Measurements from ENCODE around the gene GCN1.
"Not testable (repeated sequence)": the region's sequence is repeated elsewhere in the genome, so short reads cannot be mapped to it uniquely, and the experiment has no call there.

Gene GCN1

DNA sequence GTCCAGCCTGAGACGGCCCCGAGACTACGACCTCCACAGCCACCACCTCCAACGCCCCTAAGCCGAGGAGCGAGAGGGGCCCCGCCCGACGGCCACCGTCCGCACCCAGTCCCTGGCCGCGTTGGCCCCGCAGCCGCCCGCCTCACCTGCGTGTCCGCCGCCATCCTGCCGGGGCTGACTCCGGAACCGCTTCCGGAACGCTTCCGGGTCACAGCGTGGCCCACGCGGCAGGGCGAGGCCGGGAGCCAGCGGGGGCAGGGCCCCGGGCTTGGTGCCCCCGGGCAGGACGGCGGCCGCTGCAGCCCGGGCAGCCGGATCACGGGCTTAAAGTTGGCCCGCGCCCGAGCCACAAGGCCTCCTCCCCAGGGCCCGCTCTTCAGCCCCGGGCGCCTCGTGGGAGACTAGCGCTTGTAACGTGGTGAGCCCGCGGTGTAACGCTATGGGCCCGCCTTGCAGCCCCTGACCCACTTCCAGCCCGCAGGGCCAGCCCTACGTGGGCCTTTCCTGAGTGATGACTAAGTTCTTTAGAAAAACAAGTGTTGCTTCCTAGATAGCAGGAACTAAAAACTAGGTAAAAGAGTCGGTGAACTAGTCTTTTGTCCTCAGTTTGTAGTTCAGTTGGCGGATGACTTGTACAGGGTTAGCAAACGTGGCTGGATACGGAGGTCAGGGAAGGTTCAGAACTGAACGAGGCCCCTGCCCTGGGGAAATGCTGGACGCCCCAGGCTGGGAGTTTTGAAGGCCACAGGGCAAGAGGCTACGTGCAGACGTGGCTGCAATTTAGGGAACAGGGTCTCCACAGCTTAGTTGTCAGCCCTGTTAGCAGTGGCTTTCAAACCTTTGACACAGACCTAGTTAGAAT is at the start of gene GCN1:
GCN1 (minus strand) TSS at position 182 of the 862 bp plus-strand sequence; CDS start at position 164, 18 bp downstream.
- peak within 1 kb of the TSS; percentile 98 for H3K4me3 ChIP-seq (ENCODE audit: low read length)
- TF ChIP-seq ZNF274 (IDR thresholded peaks at IDR 0.05; ENCODE audit: low read depth, low read length), result no peak

- TF ChIP-seq ZNF274 (IDR thresholded peaks at IDR 0.05; ENCODE audit: low read depth, low read length), result no peak
- H3K4me3 ChIP-seq (ENCODE audit: low read length), result no peak overlapping the region
Observed at GRCh38 chr12:120242971-120243699, 48.6 kb upstream of the GCN1 start.

- no peak overlapping the region for H3K4me3 ChIP-seq (ENCODE audit: low read length)
- no peak for TF ChIP-seq ZNF274 (IDR thresholded peaks at IDR 0.05; ENCODE audit: low read depth, low read length)
Observed at GRCh38 chr12:120242275-120242799, 47.8 kb upstream of the GCN1 start.

GRCh38 chr12:120241561-120242274 is 47.2 kb upstream of the GCN1 start:
- no peak for TF ChIP-seq ZNF274 (IDR thresholded peaks at IDR 0.05; ENCODE audit: low read depth, low read length)
- no peak overlapping the region for H3K4me3 ChIP-seq (ENCODE audit: low read length)

GRCh38 chr12:120240495-120240833 is 45.9 kb upstream of the GCN1 start:
- no peak overlapping the region for H3K4me3 ChIP-seq (ENCODE audit: low read length)
- TF ChIP-seq ZNF274 (IDR thresholded peaks at IDR 0.05; ENCODE audit: low read depth, low read length), result no peak

DNA sequence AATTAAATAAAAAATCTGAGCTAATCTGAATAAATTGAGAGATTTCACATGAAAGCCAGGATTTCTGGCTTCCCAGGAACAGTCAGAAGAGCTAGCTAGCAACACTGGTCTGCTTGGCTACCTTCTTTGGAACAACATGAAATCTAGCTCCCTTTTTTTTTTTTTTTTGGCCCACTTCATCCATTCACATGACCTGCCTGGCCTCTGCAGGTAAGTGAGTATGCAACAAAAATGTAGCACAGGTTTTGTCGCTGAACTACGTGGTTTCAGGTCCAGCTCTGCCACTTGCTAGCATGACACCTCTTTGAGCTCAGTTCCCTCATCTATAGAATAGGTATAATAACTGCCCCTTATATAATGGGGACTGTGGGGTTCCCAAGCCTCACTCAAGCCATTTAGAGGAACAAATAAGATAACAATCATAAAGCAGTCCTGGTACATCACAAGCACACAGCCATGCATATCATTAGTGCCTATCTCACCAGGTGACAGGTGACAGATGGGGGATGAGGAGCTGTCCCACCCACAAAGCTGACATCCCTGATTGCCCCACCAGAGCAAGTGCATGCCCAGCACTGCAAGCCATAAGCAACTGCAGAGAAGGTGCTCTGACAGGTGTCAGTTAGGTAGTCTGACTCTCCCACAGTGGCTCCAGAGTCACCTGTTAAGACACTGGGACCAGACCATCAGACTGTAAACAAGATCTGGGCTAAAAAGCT is 45.4 kb upstream of the GCN1 start:
- no peak for TF ChIP-seq ZNF274 (IDR thresholded peaks at IDR 0.05; ENCODE audit: low read depth, low read length)
- H3K4me3 ChIP-seq (ENCODE audit: low read length), result no peak overlapping the region

DNA sequence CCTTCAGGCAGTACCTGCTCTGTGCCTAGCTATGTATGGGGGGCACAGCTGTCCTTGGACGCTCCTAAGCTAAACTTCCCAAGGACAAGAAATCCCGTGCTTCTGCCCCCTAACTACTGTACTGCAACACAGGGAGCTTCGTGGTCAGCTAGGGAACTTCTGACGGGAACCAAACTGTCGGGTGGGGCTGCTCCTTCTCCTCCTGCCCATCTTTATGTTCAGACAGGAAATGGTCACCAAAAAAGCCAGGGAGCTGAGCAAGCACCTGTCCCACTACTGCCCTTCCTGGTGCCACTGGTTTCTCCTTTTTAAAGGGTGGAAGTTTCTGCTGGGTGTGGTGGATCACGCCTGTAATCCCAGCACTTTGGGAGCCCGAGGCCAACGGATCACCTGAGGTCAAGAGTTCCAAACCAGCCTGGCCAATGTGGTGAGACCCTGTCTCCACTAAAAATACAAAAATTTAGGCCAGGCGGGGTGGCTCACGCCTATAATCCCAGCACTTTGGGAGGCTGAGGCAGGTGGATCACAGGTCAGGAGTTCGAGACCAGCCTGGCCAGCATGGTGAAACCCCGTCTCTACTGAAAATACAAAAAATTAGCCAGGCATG is 44.4 kb upstream of the GCN1 start:
- H3K4me3 ChIP-seq (ENCODE audit: low read length), result no peak overlapping the region
- TF ChIP-seq ZNF274 (IDR thresholded peaks at IDR 0.05; ENCODE audit: low read depth, low read length), result no peak

DNA sequence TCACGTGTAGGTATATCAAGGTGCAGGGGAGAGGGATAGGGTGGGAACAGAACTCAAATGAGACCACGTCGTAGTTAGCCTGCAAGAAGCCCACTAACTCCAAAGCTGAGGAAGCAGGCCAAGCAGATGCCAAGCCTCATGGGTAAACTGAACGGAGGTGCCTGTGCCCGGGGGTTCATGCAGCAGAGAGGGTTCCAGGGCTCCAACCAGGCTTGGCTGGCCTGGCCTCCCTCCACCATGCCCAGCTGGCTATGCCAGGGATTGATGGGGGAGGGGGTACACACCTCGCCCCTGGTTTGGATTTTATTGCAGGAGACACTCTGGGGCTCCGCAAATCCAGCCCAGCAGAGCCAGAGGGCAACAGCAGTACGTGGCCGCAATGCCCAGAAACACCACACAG is 43.7 kb upstream of the GCN1 start:
- H3K4me3 ChIP-seq (ENCODE audit: low read length), result no peak overlapping the region
- TF ChIP-seq ZNF274 (IDR thresholded peaks at IDR 0.05; ENCODE audit: low read depth, low read length), result no peak

DNA sequence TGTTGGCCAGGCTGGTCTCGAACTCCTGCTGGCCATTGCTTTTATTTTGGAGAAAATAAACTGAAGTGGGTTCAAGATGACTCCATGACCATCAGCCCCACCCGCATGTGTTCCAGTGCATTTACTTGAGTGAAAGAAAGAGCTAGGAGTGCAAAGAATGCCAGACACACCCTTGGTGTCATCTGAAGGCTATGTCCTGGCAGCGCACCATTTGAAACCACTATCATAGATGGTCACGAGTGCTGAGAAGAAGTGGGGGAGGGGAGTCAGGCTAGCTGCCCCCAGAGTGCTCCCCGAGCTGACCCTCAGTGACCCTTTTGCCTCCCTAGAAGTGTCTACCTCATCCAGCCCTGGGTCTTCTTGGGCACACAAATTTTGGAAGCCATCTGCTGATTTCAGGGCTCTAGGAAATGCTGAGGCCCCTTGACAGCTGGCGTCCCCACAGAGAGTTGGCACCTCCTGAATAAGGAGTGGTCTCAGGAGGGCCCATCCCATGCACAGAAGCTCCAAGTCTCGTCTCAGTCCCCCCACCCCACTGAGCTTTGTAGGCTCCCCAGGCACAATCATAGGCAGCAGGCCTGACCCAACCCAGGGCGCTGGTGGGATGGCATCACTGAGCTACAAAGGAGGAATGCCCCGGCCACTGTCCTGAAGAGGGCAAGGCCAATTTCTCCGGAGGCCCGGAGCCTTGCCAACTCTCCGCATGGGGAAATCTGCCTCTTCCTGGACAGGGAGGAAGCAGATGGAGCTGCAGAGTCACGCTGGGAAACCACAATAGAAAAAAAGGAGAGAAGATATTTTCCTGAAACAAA is 43.1 kb upstream of the GCN1 start:
- TF ChIP-seq ZNF274 (IDR thresholded peaks at IDR 0.05; ENCODE audit: low read depth, low read length), result no peak
- H3K4me3 ChIP-seq (ENCODE audit: low read length), result no peak overlapping the region

GRCh38 chr12:120236809-120237208 is 42.3 kb upstream of the GCN1 start:
- not testable (repeated sequence) for H3K4me3 ChIP-seq (ENCODE audit: low read length)

DNA sequence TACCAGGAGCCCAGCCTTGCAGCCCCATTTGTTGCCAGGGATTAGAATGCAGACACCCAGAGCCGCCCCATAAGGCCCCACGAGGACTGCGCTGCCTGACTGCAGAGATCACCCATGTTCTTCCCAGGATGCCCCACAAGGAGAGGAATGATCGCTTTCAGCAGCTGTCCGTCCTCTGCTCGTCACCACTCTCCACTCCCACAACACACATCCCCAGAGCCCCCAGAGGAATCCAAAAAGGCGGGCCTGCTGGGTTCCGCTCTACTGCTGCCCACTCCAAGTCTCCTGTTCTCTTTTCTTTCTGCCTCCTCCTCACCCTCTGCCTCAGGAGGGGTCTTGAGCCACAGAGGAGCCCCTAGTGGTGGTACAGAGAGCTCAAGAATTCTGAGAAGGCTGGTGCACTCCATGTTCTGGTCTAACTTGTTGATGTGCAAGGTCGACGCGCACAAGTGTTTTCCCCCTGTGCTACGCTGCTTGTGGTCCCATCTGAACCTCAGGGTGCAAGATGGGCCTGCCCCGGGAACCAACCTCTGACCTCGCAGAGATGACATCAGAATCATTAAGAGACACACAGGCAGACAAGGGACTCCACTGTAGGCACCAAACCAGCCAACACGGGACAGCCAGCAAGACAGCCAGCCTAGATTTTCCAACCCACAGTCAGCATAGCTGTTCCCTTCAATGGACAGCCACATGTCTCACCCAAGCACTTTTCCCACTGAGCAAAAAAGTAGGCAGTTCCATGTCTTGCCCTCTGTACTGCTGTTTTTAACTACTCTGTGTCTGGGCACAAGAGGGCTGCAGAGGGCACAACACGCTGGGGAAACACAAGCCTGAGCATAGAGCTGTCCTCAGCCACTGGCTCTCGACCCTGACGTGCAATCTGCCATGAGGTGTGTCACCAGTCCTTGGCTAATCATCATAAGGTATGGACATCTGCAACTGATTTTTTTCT is 41.1 kb upstream of the GCN1 start:
- TF ChIP-seq ZNF274 (IDR thresholded peaks at IDR 0.05; ENCODE audit: low read depth, low read length), result no peak

More for the DNA sequence above, 41.1 kb upstream of the GCN1 start:
- H3K4me3 ChIP-seq (ENCODE audit: low read length), result no peak overlapping the region
